Measurements from ENCODE around the gene CENPB. TPM values are rescaled to one million over a fixed set of nuclear protein-coding genes. Genes with fewer than 3 reads are reported as not detected.

Gene CENPB
- total RNA-seq, 2 experiments from 2014 or later = 29.1 to 30.3 TPM

GRCh38 chr20:3751675-3752385, 34.7 kb downstream of the CENPB start:
- Mint-ChIP-seq H3K36me3 (ENCODE audit: low read depth) (peaks cover 5% of the 10 kb centered on the region), H3K9me3 (no peaks in the 10 kb centered on the region), H3K4me3 (peak overlapping the region; percentile 48), H3K4me1 (ENCODE audit: low read depth) (peaks cover 7% of the 10 kb centered on the region), H3K27me3 (ENCODE audit: low read depth) (no peaks in the 10 kb centered on the region), H3K27ac (no peak overlapping the region)
- intact Hi-C loops (cut with micrococcal nuclease) = loop anchor here (2.0 kb wide), 3 partner anchors 35 to 95 kb away; partner anchors contain the start of genes CENPB and MAVS
- CTCF ChIA-PET = interaction anchor here (0.6 to 2.0 kb wide), 7 partner anchors 11 to 334 kb away, joined by 4 to 9 read pairs (median 5); no protein-coding TSS in a partner anchor
- DNase-seq = peak; percentile 62

- intact Hi-C loops (cut with micrococcal nuclease) = no loop called here
- no peak for DNase-seq
- Mint-ChIP-seq H3K4me1 (ENCODE audit: low read depth) (peaks cover 7% of the 10 kb centered on the region), H3K36me3 (ENCODE audit: low read depth) (peaks cover 3% of the 10 kb centered on the region), H3K4me3 (no peak overlapping the region), H3K9me3 (no peaks in the 10 kb centered on the region), H3K27me3 (ENCODE audit: low read depth) (peaks cover 4% of the 10 kb centered on the region), H3K27ac (no peak overlapping the region)
- CTCF ChIA-PET = interaction anchor here (0.6 to 1.9 kb wide), 12 partner anchors 9 to 206 kb away, joined by 3 to 9 read pairs (median 5); no protein-coding TSS in a partner anchor
These were observed 35.2 kb downstream of the CENPB start for GRCh38 chr20:3751305-3751674.

GRCh38 chr20:3749689-3750531, 36.6 kb downstream of the CENPB start:
- H3K4me3 Mint-ChIP-seq = no peak overlapping the region

GRCh38 chr20:3749087-3749688, 37.4 kb downstream of the CENPB start:
- peaks cover 1% of the 10 kb centered on the region for H3K36me3 Mint-ChIP-seq (ENCODE audit: low read depth)
- H3K27me3 Mint-ChIP-seq (ENCODE audit: low read depth) = peaks cover 4% of the 10 kb centered on the region
- CTCF ChIA-PET = interaction anchor here (1.1 to 1.6 kb wide), 5 partner anchors 13 to 106 kb away, joined by 3 to 6 read pairs (median 3); no protein-coding TSS in a partner anchor
- intact Hi-C loops (cut with micrococcal nuclease) = no loop called here
- no peaks in the 10 kb centered on the region for H3K9me3 Mint-ChIP-seq
- no peak overlapping the region for H3K4me3 Mint-ChIP-seq
- no peak overlapping the region for H3K27ac Mint-ChIP-seq
- peaks cover 17% of the 10 kb centered on the region for H3K4me1 Mint-ChIP-seq (ENCODE audit: low read depth)
- no peak for DNase-seq

More at GRCh38 chr20:3749689-3750531, 36.6 kb downstream of the CENPB start:
- Mint-ChIP-seq H3K27ac (no peak overlapping the region), H3K36me3 (ENCODE audit: low read depth) (peaks cover 1% of the 10 kb centered on the region), H3K27me3 (ENCODE audit: low read depth) (peaks cover 4% of the 10 kb centered on the region), H3K4me1 (ENCODE audit: low read depth) (peaks cover 13% of the 10 kb centered on the region), H3K9me3 (no peaks in the 10 kb centered on the region)
- CTCF ChIA-PET = interaction anchor here (0.9 to 1.9 kb wide), 9 partner anchors 9 to 186 kb away, joined by 3 to 9 read pairs (median 3); no protein-coding TSS in a partner anchor
- DNase-seq = peak; percentile 41
- intact Hi-C loops (cut with micrococcal nuclease) = no loop called here

- peaks cover 1% of the 10 kb centered on the region for H3K36me3 Mint-ChIP-seq (ENCODE audit: low read depth)
- intact Hi-C loops (cut with micrococcal nuclease) = no loop called here
- H3K27me3 Mint-ChIP-seq (ENCODE audit: low read depth) = peaks cover 4% of the 10 kb centered on the region
- H3K4me3 Mint-ChIP-seq = no peak overlapping the region
- H3K27ac Mint-ChIP-seq = no peak overlapping the region
- DNase-seq = no peak
- H3K4me1 Mint-ChIP-seq (ENCODE audit: low read depth) = peaks cover 17% of the 10 kb centered on the region
- CTCF ChIA-PET = interaction anchor here (0.7 to 1.6 kb wide), 4 partner anchors 10 to 107 kb away, joined by 3 to 6 read pairs (median 4); no protein-coding TSS in a partner anchor
- H3K9me3 Mint-ChIP-seq = no peaks in the 10 kb centered on the region
These were observed 38.5 kb downstream of the CENPB start for GRCh38 chr20:3748073-3748472.

- Mint-ChIP-seq H3K36me3 (ENCODE audit: low read depth) (peaks cover 1% of the 10 kb centered on the region), H3K27me3 (ENCODE audit: low read depth) (peaks cover 4% of the 10 kb centered on the region), H3K27ac (no peak overlapping the region), H3K9me3 (no peaks in the 10 kb centered on the region), H3K4me3 (no peak overlapping the region), H3K4me1 (ENCODE audit: low read depth) (peaks cover 15% of the 10 kb centered on the region)
- DNase-seq = no peak
- intact Hi-C loops (cut with micrococcal nuclease) = no loop called here
- CTCF ChIA-PET = interaction anchor here (0.9 to 1.1 kb wide), 2 partner anchors 10 to 37 kb away, joined by 3 to 6 read pairs; no protein-coding TSS in a partner anchor
These were observed 39.1 kb downstream of the CENPB start for GRCh38 chr20:3747471-3747870.

- Mint-ChIP-seq H3K9me3 (no peaks in the 10 kb centered on the region), H3K4me3 (no peak overlapping the region), H3K27me3 (ENCODE audit: low read depth) (peaks cover 4% of the 10 kb centered on the region), H3K4me1 (ENCODE audit: low read depth) (peaks cover 9% of the 10 kb centered on the region), H3K36me3 (ENCODE audit: low read depth) (no peaks in the 10 kb centered on the region), H3K27ac (no peak overlapping the region)
- intact Hi-C loops (cut with micrococcal nuclease) = no loop called here
- CTCF ChIA-PET = interaction anchor here (0.6 to 1.4 kb wide), 5 partner anchors 12 to 492 kb away, joined by 3 to 5 read pairs (median 4); partner anchors contain the start of gene ADISSP
- no peak for DNase-seq
These were observed 40.8 kb downstream of the CENPB start for GRCh38 chr20:3745686-3746173.

GRCh38 chr20:3744806-3745685, 41.5 kb downstream of the CENPB start:
- peak; percentile 81 for DNase-seq
- Mint-ChIP-seq H3K9me3 (no peaks in the 10 kb centered on the region), H3K36me3 (ENCODE audit: low read depth) (no peaks in the 10 kb centered on the region), H3K4me1 (ENCODE audit: low read depth) (peaks cover 9% of the 10 kb centered on the region), H3K27ac (no peak overlapping the region), H3K27me3 (ENCODE audit: low read depth) (peaks cover 4% of the 10 kb centered on the region), H3K4me3 (peak overlapping the region; percentile 52)
- CTCF ChIA-PET = interaction anchor here (0.6 to 1.4 kb wide), 4 partner anchors 23 to 492 kb away, joined by 3 to 5 read pairs (median 4); partner anchors contain the start of gene ADISSP
- intact Hi-C loops (cut with micrococcal nuclease) = no loop called here

GRCh38 chr20:3744037-3744436, 42.5 kb downstream of the CENPB start:
- no peaks in the 10 kb centered on the region for H3K9me3 Mint-ChIP-seq
- peaks cover 4% of the 10 kb centered on the region for H3K27me3 Mint-ChIP-seq (ENCODE audit: low read depth)
- intact Hi-C loops (cut with micrococcal nuclease) = no loop called here
- no peak overlapping the region for H3K4me3 Mint-ChIP-seq
- H3K4me1 Mint-ChIP-seq (ENCODE audit: low read depth) = peaks cover 9% of the 10 kb centered on the region
- DNase-seq = no peak
- H3K36me3 Mint-ChIP-seq (ENCODE audit: low read depth) = no peaks in the 10 kb centered on the region
- CTCF ChIA-PET = interaction anchor here (1.0 kb wide), 1 partner anchor 49 kb away, joined by 9 read pairs; no protein-coding TSS in a partner anchor
- H3K27ac Mint-ChIP-seq = no peak overlapping the region

GRCh38 chr20:3743251-3743650, 43.3 kb downstream of the CENPB start:
- no peak overlapping the region for H3K4me3 Mint-ChIP-seq
- intact Hi-C loops (cut with micrococcal nuclease) = no loop called here
- H3K27ac Mint-ChIP-seq = no peak overlapping the region
- no peak for DNase-seq
- no peaks in the 10 kb centered on the region for H3K36me3 Mint-ChIP-seq (ENCODE audit: low read depth)
- peaks cover 9% of the 10 kb centered on the region for H3K4me1 Mint-ChIP-seq (ENCODE audit: low read depth)
- no peaks in the 10 kb centered on the region for H3K9me3 Mint-ChIP-seq
- CTCF ChIA-PET = interaction anchor here (1.0 kb wide), 2 partner anchors 32 to 48 kb away, joined by 3 to 9 read pairs; no protein-coding TSS in a partner anchor
- H3K27me3 Mint-ChIP-seq (ENCODE audit: low read depth) = peaks cover 4% of the 10 kb centered on the region
